Panc1 (cell line): ENCODE measurements around the gene TPRG1.

ENCODE experiments used
- POLR2AphosphoS5 ChIP-seq: IDR thresholded peaks from 2 replicates; pipeline ENCODE4 v1.6.1; 2012; ENCODE audit warnings: mild to moderate bottlenecking, low read depth, low read length, moderate library complexity
- TCF7L2 ChIP-seq: IDR thresholded peaks from 2 replicates; pipeline ENCODE4 v1.6.1; 2011; ENCODE audit warnings: mild to moderate bottlenecking, low read depth, low read length, inconsistent platforms
- TF ChIP-seq, protein P1 (sequence below): fragments of 450-650 bp; IDR thresholded peaks from 2 replicates; pipeline ENCODE4 v1.5.1; 2017; ENCODE audit warnings: mild to moderate bottlenecking
- TF ChIP-seq, protein P2 (sequence below), 2 experiments: IDR thresholded peaks; 2 replicates each; pipeline ENCODE4 v1.6.1; 2011 to 2012; ENCODE audit warnings: low read depth in 2 of 2, control low read depth in 1 of 2, low read length in 1 of 2, mild to moderate bottlenecking in 1 of 2, moderate library complexity in 1 of 2; ENCODE audit not compliant: insufficient read depth in 1 of 2

DNA sequence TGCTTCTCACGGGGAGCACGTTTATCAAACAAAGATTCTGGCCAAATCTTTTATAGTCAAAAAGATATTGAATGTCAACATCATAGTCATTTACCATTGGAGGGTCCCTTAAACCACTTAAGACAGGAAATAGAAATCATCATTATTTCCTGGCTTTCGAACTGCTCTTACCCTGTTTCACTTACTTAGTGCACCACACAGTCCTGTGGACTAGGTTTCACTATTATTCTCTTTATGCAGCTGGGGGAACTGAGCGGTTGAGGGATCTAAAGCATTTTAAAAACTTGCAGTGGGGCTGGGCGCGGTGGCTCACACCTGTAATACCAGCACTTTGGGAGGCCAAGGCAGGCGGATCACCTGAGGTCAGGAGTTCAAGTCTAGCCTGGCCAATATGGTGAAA, 13.7 kb upstream of the TPRG1 start:
- TF ChIP-seq, protein P1, sequence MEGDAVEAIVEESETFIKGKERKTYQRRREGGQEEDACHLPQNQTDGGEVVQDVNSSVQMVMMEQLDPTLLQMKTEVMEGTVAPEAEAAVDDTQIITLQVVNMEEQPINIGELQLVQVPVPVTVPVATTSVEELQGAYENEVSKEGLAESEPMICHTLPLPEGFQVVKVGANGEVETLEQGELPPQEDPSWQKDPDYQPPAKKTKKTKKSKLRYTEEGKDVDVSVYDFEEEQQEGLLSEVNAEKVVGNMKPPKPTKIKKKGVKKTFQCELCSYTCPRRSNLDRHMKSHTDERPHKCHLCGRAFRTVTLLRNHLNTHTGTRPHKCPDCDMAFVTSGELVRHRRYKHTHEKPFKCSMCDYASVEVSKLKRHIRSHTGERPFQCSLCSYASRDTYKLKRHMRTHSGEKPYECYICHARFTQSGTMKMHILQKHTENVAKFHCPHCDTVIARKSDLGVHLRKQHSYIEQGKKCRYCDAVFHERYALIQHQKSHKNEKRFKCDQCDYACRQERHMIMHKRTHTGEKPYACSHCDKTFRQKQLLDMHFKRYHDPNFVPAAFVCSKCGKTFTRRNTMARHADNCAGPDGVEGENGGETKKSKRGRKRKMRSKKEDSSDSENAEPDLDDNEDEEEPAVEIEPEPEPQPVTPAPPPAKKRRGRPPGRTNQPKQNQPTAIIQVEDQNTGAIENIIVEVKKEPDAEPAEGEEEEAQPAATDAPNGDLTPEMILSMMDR, result no peak
- no peak for TF ChIP-seq POLR2AphosphoS5
- TF ChIP-seq, protein P2, sequence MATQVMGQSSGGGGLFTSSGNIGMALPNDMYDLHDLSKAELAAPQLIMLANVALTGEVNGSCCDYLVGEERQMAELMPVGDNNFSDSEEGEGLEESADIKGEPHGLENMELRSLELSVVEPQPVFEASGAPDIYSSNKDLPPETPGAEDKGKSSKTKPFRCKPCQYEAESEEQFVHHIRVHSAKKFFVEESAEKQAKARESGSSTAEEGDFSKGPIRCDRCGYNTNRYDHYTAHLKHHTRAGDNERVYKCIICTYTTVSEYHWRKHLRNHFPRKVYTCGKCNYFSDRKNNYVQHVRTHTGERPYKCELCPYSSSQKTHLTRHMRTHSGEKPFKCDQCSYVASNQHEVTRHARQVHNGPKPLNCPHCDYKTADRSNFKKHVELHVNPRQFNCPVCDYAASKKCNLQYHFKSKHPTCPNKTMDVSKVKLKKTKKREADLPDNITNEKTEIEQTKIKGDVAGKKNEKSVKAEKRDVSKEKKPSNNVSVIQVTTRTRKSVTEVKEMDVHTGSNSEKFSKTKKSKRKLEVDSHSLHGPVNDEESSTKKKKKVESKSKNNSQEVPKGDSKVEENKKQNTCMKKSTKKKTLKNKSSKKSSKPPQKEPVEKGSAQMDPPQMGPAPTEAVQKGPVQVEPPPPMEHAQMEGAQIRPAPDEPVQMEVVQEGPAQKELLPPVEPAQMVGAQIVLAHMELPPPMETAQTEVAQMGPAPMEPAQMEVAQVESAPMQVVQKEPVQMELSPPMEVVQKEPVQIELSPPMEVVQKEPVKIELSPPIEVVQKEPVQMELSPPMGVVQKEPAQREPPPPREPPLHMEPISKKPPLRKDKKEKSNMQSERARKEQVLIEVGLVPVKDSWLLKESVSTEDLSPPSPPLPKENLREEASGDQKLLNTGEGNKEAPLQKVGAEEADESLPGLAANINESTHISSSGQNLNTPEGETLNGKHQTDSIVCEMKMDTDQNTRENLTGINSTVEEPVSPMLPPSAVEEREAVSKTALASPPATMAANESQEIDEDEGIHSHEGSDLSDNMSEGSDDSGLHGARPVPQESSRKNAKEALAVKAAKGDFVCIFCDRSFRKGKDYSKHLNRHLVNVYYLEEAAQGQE (IDR thresholded peaks at IDR 0.05; ENCODE audit: insufficient read depth in 1 of 2, low read depth in 2 of 2, low read length in 1 of 2), result no peak
- TF ChIP-seq TCF7L2, result no peak
